WI38 (cell line): Measurements from ENCODE around the gene ARRDC3.
"Not testable (repeated sequence)": the region's sequence is repeated elsewhere in the genome, so short reads cannot be mapped to it uniquely, and the experiment has no call there.

Experiments used
- H3K4me3 ChIP-seq: 2 replicates; pipeline ENCODE4 v1.5.1; 2011; ENCODE audit warnings: low read depth, mild to moderate bottlenecking, control low read depth, low read length
- CTCF ChIP-seq: IDR thresholded peaks from 2 replicates; pipeline ENCODE4 v1.5.1; 2012; ENCODE audit warnings: low read depth, mild to moderate bottlenecking, control low read depth, low read length

The ARRDC3 gene

DNA sequence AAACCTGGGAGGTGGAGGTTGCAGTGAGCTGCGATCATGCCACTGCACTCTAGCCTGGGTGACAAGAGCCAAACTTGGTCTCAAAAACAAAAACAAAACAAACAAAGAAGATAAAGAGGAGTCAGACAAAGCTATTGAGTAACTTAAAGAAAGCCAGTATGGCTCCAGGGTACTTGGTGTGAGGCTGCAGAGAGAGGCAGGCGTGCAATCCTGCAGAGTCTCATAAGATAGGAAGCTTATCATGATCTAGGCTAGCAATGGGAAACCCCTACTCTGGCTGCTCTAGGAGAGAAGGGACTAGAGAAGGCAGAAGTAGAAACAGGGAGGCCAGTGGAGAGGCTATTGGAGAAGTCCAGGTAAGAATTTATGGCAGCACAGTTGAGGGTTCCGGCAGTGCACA, 42.0 kb downstream of the ARRDC3 start:
- H3K4me3 ChIP-seq: no peak overlapping the region
- TF ChIP-seq CTCF: no peak

DNA sequence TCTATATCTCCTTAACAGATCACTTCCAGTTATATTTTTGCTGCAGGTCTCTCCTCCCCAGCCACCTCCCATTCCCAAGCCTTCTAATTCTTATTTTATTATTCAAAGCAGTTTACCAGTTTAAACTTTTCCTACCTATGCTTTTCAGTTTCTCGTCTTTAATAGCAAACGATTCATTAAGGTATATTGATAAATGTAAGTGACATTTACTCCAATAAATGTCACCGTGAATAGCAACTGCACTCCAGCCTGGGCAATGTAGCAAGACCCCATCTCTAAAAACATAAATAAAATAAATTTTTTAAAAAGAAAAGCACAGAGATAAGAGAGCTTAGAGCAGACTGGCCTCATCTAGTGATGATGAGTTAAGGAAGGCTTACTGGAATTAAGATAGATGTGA, 42.6 kb downstream of the ARRDC3 start:
- no peak for TF ChIP-seq CTCF
- H3K4me3 ChIP-seq: no peak overlapping the region

- H3K4me3 ChIP-seq: no peak overlapping the region
- no peak for TF ChIP-seq CTCF
Measured at GRCh38 chr5:91339063-91339705, 43.9 kb downstream of the ARRDC3 start.

DNA sequence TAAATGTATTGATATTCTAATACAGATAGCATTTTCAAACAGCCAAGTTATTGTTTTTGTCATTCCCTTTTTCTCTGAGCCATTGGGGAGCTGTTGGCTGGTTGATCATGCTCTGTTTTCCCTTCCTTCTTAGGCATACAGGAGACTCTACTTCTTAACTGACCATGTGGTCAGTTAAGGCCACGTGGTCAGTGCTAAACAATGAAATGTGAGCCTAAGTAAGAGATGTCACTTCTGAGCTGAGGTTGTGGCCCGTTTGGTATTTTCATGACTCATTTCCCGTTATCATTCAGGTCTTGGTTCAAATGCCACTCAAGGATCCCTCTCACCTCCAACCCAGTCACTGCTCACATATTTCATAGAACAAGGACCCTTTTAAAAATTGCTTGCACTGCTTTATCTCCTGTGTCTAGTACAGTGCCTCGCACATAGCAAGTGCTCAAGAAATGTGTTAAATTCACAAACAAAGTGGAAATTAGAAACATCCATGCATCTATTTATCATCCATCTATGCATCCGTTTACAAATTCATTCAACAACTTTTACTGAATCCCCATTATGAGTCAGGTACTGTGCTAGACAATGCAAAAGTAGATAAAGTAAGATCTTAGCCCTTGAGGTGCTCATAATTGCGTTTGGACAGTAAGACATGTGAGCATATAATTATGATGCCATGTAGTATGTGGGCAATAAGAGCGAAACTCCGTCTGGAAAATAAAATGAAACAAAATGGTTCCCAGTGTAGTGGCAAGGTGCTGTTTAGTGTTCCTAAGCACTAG, 50.7 kb downstream of the ARRDC3 start:
- TF ChIP-seq CTCF: no peak
- no peak overlapping the region for H3K4me3 ChIP-seq

DNA sequence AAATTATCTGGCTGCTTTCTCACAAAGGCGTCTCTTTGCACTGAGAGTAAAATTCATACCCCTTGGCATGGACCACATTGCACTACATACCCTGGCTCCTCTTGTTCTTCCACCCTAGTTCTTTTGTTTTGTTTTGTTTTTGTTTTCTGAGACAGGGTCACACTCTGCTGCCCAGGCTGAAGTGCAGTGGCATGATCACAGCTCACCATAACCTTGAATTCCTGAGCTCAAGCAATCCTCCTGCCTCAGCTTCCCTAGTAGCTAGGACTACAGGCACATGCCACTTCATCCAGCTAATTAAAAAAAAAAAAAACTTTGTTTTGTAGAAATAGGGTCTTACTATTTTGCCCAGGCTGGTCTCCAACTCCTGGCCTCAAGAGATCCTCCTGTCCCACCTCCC, 51.4 kb downstream of the ARRDC3 start:
- TF ChIP-seq CTCF: no peak
- no peak overlapping the region for H3K4me3 ChIP-seq

GRCh38 chr5:91329283-91329682, 53.8 kb downstream of the ARRDC3 start:
- H3K4me3 ChIP-seq: no peak overlapping the region
- no peak for TF ChIP-seq CTCF

DNA sequence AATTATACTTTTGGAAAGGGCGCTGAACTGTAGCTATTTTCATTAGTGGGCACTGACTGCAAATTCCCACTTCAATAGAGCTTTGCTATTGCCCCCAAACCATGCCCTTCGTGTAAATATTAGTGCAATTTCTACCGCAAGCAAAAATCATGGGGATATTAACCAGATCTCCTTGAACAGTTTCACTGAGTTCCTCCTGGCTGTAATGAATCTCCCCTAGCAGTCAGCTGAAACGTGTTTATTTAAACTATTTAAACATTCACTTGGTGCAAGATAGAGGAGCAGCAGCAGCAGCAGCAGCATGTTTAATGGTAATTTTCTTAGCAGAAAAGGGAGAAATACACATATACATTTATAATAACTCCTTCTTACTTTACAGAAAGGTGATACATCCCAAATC, 54.4 kb downstream of the ARRDC3 start:
- no peak for TF ChIP-seq CTCF
- H3K4me3 ChIP-seq: no peak overlapping the region

- H3K4me3 ChIP-seq: not testable (repeated sequence)
Measured at GRCh38 chr5:91322981-91323380, 60.1 kb downstream of the ARRDC3 start.
